HG02642 (cell line): ENCODE measurements around the gene HIPK1.

ENCODE experiments used
- ATAC-seq: cut with Tn5 transposase; IDR thresholded peaks from one replicate; pipeline ENCODE4 v1.9.1; 2021; ENCODE audit warnings: mild to moderate bottlenecking; ENCODE audit not compliant: unreplicated experiment, poor library complexity

Gene HIPK1

DNA sequence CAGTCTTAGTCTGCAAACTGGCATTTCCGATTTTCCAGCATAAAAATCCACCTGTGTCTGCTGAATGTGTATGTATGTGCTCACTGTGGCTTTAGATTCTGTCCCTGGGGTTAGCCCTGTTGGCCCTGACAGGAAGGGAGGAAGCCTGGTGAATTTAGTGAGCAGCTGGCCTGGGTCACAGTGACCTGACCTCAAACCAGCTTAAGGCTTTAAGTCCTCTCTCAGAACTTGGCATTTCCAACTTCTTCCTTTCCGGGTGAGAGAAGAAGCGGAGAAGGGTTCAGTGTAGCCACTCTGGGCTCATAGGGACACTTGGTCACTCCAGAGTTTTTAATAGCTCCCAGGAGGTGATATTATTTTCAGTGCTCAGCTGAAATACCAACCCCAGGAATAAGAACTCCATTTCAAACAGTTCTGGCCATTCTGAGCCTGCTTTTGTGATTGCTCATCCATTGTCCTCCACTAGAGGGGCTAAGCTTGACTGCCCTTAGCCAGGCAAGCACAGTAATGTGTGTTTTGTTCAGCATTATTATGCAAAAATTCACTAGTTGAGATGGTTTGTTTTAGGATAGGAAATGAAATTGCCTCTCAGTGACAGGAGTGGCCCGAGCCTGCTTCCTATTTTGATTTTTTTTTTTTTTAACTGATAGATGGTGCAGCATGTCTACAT, 47.6 kb downstream of the HIPK1 start:
- no peak for ATAC-seq

DNA sequence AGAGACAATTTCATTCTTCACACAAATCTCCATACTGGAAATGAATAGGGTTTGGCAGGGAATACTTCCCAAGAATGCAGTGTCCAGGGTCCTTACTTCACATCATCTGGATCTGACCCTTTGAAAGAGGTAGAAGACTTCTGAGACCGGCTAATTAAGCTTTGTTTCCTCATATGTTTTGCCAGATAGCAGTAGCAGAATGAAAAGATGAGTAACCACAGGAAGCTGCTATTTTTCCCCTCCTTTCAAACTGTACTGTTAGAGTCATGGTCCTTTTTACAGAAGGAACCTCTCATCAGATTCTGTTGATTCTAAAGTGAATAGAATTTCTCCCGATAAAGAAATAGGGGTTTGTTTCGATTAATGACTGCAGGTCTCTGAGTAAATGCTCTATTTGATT, 48.8 kb downstream of the HIPK1 start:
- no peak for ATAC-seq

DNA sequence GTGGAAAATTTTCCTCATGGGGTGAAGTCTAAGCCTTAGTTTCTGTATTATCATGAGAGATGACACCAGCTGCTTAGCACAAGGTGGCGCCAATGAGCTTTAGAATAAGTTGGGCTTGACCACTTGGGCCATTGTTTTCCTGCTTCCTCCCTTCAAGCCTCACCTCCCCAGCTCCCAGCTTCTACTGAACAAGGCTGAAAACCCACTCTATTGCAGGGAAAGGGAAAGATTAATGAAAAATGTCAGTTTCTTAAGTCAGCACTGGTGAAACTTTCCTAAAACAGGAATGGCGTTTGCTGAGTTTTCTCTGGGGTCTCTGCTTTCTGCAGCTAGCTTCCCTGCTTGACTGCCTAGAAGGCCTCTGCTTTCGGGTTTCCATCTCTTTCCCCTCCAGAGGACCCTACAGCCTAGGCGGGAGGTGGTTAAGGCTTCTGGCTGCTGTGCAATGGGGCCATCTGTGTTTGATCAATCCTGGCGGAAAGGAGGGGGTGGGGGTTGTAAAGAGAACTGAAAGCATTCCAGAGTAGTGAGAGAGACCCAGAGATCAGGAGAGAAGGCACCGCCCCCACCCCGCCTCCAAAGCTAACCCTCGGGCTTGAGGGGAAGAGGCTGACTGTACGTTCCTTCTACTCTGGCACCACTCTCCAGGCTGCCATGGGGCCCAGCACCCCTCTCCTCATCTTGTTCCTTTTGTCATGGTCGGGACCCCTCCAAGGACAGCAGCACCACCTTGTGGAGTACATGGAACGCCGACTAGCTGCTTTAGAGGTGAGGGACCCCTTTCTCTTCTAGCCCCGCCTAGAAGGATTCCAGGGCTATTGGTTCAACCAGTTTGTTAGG, 50.0 kb downstream of the HIPK1 start, which contains the start of gene OLFML3:
TSS of gene OLFML3 (plus strand) at position 612 of the 840 bp plus-strand sequence. CDS start at position 655, 43 bp downstream.
- no peak for ATAC-seq

DNA sequence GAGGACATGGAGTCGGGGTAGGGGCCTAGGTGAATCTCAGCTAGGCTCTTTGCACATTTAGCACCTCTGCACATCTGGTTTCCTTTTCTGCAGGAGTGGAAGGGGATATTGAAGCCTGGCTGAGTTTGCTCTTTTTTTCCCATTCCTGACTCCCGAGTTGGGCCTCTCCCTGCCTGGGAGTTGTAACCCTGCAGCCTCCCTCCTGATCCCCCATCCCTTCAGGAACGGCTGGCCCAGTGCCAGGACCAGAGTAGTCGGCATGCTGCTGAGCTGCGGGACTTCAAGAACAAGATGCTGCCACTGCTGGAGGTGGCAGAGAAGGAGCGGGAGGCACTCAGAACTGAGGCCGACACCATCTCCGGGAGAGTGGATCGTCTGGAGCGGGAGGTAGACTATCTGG, 51.0 kb downstream of the HIPK1 start:
- no peak for ATAC-seq

DNA sequence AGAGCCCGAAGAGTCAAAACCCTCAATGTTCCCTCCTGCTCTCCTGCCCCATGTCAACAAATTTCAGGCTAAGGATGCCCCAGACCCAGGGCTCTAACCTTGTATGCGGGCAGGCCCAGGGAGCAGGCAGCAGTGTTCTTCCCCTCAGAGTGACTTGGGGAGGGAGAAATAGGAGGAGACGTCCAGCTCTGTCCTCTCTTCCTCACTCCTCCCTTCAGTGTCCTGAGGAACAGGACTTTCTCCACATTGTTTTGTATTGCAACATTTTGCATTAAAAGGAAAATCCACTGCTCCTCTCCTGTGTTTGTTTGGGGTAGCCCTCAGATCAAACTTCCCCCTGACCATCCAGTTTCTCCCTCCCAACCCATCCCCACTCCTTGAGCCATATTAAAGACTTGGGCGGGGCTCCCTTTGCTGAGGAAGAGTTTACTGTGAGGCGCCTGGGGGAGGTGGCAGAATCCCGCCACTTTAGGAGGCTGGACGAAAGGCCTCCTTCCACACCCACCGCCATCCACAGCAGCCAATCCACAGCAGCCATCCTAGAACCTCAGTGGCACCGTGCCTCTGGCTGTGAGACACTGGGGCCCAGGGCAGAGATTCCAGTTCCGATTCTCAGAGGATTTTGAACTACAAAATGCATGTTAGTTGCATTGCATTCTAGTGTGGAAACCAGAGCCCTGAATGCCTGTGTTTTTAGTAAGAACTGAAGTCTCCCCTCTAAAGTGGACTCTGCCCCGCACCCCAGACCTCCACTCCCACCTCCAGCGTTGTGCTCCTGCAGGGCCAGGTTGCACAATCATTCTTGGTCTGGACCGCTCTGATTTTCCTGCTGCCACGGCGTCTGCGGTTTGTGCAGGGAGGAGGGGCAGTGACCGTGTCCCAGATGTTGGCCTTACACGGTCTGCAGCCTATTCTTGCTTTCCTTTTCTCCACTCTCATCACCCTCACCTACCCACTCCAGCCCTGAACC, 53.1 kb downstream of the HIPK1 start:
- peak; percentile 45 for ATAC-seq

DNA sequence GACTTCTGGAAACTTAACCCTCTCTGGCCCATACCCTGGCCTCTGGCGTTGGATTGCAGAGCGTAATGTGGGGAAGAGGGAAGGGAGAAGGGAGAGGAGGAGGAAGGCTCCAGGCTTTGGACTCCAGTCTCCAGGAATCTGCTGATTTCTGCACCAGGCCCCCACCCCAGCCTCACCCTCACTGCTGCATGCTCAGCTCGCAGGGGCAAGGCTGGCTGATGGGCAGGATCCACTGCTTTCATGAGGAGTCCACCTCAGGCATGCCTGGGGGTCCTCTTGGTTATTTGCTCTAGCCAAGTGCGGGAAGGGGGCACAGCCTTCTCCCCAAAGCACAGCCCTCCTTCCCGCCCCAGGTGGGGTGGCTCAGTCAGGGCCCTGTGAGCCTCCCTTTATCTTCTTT, 53.8 kb downstream of the HIPK1 start:
- no peak for ATAC-seq

DNA sequence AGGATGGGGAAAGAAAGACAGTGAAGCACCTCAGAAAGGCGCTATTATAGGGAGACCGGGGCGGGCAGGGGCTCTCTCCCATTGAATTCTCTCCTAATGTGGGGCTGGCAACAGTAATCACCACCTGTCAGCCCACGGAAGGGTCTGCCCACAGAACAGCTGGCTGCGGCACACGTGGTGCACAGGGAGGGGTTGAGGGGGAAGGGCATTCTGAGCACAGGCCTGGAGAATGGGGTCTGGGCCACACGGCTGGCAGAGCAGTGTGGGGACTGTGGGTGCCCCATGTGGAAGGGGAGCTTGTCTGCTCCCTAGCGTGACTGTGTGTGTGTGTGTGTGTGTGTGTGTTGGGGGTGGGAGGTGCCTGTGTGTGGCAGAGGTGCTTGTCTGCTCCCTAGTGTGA, 54.3 kb downstream of the HIPK1 start:
- no peak for ATAC-seq

DNA sequence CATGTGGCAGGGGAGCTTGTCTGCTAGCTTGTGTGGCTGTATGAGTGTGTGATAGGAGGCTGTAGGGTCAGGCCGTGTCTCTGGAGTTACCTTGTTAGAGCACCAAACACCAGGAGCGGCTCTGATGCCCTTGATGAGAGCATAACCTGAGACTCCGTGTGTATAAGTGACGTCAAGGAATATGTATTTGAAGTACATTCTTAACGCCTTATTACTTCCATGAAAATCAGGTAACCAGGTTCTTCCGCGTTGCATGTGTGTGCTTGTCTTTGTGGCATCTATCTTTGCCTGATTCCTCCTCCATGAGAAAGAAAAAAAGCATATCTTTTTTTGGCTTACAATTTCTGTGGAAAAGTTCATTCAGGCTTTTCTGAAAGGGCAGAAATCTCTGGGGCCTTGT, 54.7 kb downstream of the HIPK1 start:
- ATAC-seq = no peak

DNA sequence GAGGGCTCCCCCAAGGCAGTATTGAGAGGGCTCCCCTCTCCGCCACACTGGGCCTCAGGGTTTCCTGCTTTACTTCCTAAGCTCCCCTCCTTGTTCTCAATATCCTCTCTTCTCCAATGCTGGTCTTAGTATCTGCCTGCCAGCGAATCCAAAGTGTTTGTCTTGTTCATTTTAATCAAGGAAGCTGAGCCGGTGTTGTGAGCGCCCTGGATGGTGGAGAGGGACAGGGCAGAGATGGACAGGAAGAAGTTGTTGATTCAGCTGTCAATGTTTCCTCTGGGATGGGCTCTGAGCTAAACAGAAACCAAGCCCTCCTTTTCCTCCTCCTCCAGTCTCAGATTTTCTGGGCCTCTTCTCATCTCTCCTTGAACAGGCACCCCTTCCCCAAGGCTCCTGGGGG, 55.6 kb downstream of the HIPK1 start:
- no peak for ATAC-seq

DNA sequence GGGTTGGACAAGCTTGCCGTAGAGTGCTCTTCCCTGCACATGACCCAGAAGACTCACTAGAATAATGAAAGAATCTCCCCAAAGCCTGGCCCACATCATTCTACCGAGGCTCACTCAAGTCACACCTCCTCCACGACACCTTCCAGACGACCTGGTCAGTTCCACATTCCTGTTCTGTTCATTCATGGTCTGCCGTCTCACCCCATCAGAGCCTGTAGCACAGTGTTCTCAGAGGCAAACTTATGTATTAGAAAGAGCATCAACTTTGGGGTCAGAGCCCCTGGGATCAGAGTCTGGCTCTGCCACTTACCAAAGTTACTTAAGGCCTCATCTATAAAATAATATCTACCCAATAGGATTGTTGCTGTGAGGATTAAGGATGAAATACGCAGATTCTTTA, 57.7 kb downstream of the HIPK1 start:
- no peak for ATAC-seq

DNA sequence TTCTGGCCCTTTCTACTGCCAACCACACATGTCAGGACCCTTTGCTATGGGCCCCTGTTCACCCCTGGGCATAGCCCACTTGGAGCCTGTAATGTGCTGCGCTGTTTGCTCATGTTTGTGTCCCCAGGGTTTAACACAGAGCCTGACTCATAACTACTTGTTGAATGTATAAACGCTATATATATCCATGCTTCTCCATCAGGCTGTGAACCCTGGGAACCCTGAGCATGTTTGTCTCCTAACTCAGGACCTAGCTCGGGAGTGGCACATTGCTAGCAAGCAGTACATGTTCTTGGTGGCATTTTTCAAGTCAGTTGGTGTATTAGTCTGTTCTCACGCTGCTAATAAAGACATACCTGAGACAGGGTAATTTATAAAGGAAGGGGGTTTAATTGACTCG, 58.1 kb downstream of the HIPK1 start:
- no peak for ATAC-seq

DNA sequence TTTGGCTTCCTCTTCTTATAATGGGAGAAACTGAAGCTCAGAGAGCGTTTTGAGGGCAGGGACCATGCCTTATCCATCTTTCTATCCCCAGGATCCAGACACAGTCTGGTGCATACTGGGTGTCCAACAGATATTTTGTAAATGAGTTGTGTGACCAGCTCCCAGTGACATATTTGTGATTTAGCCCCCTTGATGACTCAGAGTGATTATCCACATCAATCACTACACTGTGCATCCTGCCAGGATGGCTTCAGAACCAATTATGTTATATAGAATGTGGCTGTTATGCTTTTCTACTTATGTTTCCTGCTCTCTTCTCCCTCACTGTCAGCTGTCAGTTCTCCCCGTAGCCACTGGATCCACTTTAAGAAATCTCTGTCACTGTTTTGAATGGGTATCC, 61.4 kb downstream of the HIPK1 start:
- no peak for ATAC-seq

DNA sequence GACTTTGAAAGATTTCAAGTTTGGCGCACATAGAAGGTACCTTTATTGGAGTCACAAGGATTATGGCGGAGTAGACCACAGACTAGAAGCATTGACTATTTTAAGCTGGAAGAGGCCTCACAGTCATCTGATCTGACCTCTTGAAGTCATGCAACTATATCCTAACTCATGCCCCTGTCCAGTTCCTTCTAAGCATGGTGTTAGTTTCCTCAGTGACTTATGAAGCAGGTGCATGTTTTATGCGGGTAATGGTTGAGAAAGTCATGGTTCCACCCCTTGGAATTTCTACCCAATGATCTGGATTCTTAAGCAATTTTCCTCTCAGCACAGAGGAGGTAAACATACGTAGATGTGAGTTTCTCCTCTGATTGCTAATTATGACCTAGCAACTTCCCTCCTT, 61.8 kb downstream of the HIPK1 start:
- no peak for ATAC-seq

DNA sequence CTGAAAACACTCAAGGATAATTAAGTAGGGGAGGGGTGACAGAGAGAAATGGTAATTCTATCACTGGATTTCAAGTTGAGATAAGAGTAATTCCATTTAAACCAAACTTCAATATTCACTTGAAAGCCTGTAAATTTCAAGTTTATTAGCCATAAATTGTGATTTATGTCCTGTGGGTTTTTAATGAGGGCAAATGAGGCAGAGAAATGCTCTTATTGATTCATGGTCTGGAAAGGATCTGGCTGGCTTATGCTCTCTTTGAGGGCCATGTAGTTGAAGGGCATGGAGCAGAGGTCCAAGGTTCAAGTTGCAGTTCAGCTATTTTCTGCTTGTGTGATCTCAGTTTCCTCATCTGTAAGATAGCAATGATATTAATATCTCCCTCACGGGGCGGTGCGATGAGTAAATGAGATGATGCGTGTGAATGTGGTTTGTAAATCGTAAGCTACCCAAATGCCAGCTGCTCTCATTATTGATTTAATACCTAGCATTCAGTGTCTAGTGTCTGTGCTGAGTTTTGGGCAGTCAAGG, 62.4 kb downstream of the HIPK1 start:
- no peak for ATAC-seq

DNA sequence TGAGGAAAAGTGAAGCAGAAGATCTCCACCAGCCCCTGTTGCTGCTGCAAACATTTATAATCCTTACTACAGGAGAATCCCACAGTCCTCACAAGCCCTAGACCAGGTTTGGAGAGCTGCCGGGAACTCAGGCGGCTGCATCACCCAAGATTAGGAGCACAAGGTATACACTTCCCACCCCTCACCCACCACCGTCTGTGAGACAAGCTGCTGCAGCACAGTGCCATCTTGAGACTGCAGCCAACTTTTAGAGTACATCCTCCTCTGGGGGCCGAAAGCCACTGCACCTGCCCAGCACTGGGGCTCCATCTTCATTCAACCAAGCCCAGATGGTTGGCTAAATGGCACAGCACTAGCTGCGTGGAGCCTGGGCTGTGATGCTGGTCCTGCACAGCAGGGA, 63.9 kb downstream of the HIPK1 start:
- ATAC-seq = no peak

DNA sequence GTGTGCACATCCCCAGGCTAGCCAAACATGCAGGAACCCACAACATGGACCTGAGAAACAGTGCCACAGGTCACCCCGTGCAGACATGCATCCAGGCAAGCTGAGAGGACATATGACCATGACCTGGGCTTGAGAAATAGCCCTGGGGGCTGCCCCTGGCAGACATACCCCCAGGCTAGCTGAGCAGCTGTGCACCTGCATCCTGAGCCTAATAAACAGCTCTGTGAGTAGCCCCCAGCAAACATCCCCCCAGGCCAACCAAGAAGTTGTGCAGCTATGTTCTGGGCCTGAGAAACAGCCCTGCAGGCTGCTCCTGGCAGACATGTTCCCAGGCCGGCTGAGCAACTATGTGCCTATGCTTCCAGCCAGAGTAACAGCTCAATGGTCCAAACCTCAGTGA, 64.6 kb downstream of the HIPK1 start:
- no peak for ATAC-seq

DNA sequence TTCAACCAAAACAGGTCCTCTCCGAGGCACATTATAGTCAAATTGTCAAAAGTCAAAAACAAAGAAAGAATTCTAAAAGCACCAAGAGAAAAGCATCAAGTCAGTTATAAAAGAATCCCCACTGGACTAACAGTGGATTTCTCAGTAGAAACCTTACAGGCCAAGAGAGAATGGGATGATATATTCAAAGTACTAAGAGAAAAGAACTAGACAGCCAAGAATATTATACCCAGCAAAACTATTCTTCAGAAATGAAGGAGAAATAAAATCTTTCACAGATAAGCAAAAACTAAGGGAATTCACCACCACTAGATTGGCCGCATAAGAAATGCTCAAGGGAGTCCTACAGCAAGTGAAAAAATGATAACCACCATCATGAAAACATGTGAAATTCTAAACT, 66.3 kb downstream of the HIPK1 start:
- no peak for ATAC-seq

DNA sequence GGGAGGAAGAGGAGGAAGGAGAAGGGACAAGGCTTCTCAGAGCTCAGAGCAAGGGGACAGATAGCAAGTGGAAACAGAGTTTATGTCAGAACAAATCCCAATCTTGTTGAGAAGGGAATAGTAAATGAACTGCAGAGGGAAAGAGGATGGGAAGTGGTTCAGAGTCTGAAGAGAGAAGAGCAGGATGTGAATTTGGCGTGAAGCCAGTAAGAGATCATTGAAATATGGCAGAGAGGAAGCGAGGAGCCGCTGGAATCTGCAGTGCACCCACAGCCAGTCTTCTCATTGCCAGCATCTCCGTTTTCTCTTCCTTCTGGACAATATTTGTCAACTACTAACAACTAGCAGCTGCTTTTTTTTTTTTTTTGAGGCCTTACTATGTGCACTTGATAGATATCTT, 69.2 kb downstream of the HIPK1 start:
- no peak for ATAC-seq

DNA sequence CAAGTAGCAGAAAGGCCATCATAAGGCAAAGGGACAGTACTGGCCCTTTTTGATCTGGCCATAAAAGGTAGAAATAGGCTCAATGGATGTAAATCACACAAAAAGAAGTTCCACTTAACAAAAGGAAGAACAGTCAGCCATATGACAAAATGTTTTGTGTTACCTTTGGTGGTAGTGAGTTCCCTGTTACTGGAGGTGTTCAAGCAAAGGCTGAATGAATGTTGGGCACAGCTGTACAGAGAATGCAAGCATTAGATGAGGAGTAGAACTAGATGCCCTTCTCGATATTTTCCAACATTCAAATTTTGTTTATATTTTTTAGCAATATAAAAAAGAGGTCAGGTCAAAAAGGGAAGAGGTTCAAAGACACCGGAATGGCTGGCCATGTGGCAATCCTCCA, 70.1 kb downstream of the HIPK1 start:
- no peak for ATAC-seq

DNA sequence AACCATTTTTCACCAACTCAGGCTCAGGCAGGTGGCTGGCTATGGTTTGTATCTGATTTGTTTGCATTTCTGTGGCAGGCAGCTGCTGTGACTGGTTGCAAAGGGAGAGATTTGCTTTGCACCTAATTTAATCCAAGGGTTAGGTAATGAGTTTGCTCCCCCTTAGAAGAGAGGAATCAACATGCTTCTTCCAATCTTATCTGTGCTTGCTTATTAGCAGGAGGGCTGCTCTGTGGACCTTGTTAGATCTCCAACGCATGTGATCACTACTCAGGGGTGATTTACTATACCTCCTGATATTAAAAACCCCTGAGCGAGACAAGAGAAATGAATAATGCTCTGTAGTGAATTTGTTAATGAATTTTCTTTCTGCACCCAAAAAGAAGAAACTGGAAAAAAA, 70.7 kb downstream of the HIPK1 start:
- ATAC-seq = no peak

DNA sequence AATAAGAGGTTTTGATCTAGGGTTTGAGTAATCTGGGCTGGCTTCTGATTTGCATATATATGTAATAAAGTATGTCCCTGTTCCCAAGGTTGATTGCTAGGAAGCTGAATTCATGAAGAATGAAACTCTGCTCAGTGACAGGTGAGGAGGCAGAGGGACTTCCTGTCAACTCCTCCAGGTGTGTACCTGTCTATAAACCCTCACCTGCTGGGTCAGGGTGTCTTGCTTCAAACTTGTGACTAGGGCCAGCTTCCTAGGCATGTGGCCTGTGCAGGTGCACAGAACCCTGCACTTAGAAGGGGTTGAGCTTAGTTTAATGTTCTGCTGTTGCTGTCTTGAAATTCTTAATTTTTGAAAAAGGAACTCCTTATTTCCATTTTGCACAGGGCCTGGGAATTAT, 71.3 kb downstream of the HIPK1 start:
- ATAC-seq = no peak
